HG02981 (cell line): ENCODE data around the gene WDR53.
"Not testable (repeated sequence)": the region's sequence is repeated elsewhere in the genome, so short reads cannot be mapped to it uniquely, and the experiment has no call there.

Experiments used
- ATAC-seq: cut with Tn5 transposase; IDR thresholded peaks from one replicate; pipeline ENCODE4 v1.9.1; 2021; ENCODE audit warnings: mild to moderate bottlenecking, moderate library complexity; ENCODE audit not compliant: unreplicated experiment

The WDR53 gene

GRCh38 chr3:196559826-196560225 lies 8.5 kb downstream of the WDR53 start:
- no peak for ATAC-seq

- no peak for ATAC-seq
These were observed 9.9 kb downstream of the WDR53 start for GRCh38 chr3:196558476-196558875.

- no peak for ATAC-seq
These were observed 11.1 kb downstream of the WDR53 start for GRCh38 chr3:196557236-196557635.

- no peak for ATAC-seq
These were observed 13.1 kb downstream of the WDR53 start for GRCh38 chr3:196555295-196555694.

GRCh38 chr3:196554205-196554604 lies 14.1 kb downstream of the WDR53 start:
- no peak for ATAC-seq

- ATAC-seq, result no peak
These were observed 14.8 kb downstream of the WDR53 start for GRCh38 chr3:196553551-196553950.

GRCh38 chr3:196552253-196552652 lies 16.1 kb downstream of the WDR53 start:
- no peak for ATAC-seq

- ATAC-seq, result not testable (repeated sequence)
These were observed 18.2 kb downstream of the WDR53 start for GRCh38 chr3:196550172-196550571.

- not testable (repeated sequence) for ATAC-seq
These were observed 19.0 kb downstream of the WDR53 start for GRCh38 chr3:196549312-196549711.

GRCh38 chr3:196547067-196547466 lies 21.3 kb downstream of the WDR53 start:
- no peak for ATAC-seq

GRCh38 chr3:196546537-196546936 lies 21.8 kb downstream of the WDR53 start:
- no peak for ATAC-seq

GRCh38 chr3:196544491-196544992 lies 23.8 kb downstream of the WDR53 start:
- ATAC-seq, result no peak

- ATAC-seq, result no peak
These were observed 26.5 kb downstream of the WDR53 start for GRCh38 chr3:196541684-196542445.

GRCh38 chr3:196537319-196537984 lies 30.9 kb downstream of the WDR53 start:
- ATAC-seq, result no peak

- ATAC-seq, result no peak
These were observed 35.1 kb downstream of the WDR53 start for GRCh38 chr3:196533260-196533681.

- ATAC-seq, result no peak
These were observed 36.9 kb downstream of the WDR53 start for GRCh38 chr3:196531418-196531817.

GRCh38 chr3:196528639-196529233 lies 39.6 kb downstream of the WDR53 start:
- peak; percentile 81 for ATAC-seq

GRCh38 chr3:196525141-196525540 lies 43.2 kb downstream of the WDR53 start:
- no peak for ATAC-seq

- no peak for ATAC-seq
These were observed 43.8 kb downstream of the WDR53 start for GRCh38 chr3:196524527-196524926.

GRCh38 chr3:196523841-196524240 lies 44.5 kb downstream of the WDR53 start:
- ATAC-seq, result no peak

GRCh38 chr3:196521291-196521690 lies 47.1 kb downstream of the WDR53 start:
- not testable (repeated sequence) for ATAC-seq

GRCh38 chr3:196519718-196520082 lies 48.7 kb downstream of the WDR53 start:
- no peak for ATAC-seq
